Hepatocyte (in vitro differentiated cells): ENCODE results near the gene HOXD3. TPM values are rescaled to one million over a fixed set of nuclear protein-coding genes. Genes with fewer than 3 reads are reported as not detected.
A peak's percentile ranks its signal among the peaks of the same experiment; 100 is the strongest.

Source experiments
- DNase-seq: peaks from one replicate; pipeline ENCODE4 v3.0.0-alpha.2; 2016; ENCODE audit warnings: low spot score
- H2AFZ ChIP-seq: fragments of 200-600 bp; sonication (generic); 2 replicates; pipeline ENCODE4 v1.6.0; 2016; ENCODE audit warnings: antibody characterized with exemption, mild to moderate bottlenecking
- H3K27ac ChIP-seq: fragments of 200-600 bp; sonication (generic); 2 replicates; pipeline ENCODE4 v1.5.1; 2016; ENCODE audit warnings: mild to moderate bottlenecking
- H3K27me3 ChIP-seq: fragments of 200-600 bp; sonication (generic); 2 replicates; pipeline ENCODE4 v1.6.1; 2016
- H3K36me3 ChIP-seq: fragments of 200-600 bp; sonication (generic); replicated peaks from 2 replicates; pipeline ENCODE4 v1.5.1; 2016; ENCODE audit warnings: low read depth; ENCODE audit not compliant: insufficient read depth
- H3K4me1 ChIP-seq: fragments of 200-600 bp; sonication (generic); 2 replicates; pipeline ENCODE4 v1.5.1; 2016; ENCODE audit warnings: mild to moderate bottlenecking, moderate library complexity; ENCODE audit not compliant: insufficient read depth
- H3K4me2 ChIP-seq: fragments of 200-600 bp; sonication (generic); 2 replicates; pipeline ENCODE4 v1.6.0; 2016
- H3K4me3 ChIP-seq: fragments of 200-600 bp; sonication (generic); 2 replicates; pipeline ENCODE4 v1.5.1; 2016; ENCODE audit warnings: mild to moderate bottlenecking
- H3K79me2 ChIP-seq: fragments of 200-600 bp; sonication (generic); 2 replicates; pipeline ENCODE4 v1.6.0; 2017; ENCODE audit warnings: mild to moderate bottlenecking
- H3K9me2 ChIP-seq: fragments of 200-600 bp; sonication (generic); replicated peaks from 2 replicates; pipeline ENCODE4 v1.6.0; 2017; ENCODE audit warnings: mild to moderate bottlenecking; ENCODE audit not compliant: insufficient read depth
- H3K9me3 ChIP-seq: fragments of 200-600 bp; sonication (generic); 2 replicates; pipeline ENCODE4 v1.5.1; 2016; ENCODE audit warnings: low read depth, mild to moderate bottlenecking
- H4K20me1 ChIP-seq: fragments of 200-600 bp; sonication (generic); 2 replicates; pipeline ENCODE4 v1.6.0; 2016; ENCODE audit warnings: mild to moderate bottlenecking; ENCODE audit not compliant: insufficient read depth, poor library complexity, severe bottlenecking
- CTCF ChIP-seq: fragments of 200-600 bp; sonication (generic); IDR thresholded peaks from 2 replicates; pipeline ENCODE4 v1.5.1; 2016; ENCODE audit warnings: antibody characterized with exemption, mild to moderate bottlenecking; ENCODE audit not compliant: poor library complexity
- EZH2 ChIP-seq: fragments of 200-600 bp; sonication (generic); IDR thresholded peaks from 2 replicates; pipeline ENCODE4 v1.6.1; 2016; ENCODE audit warnings: antibody characterized with exemption, mild to moderate bottlenecking, borderline replicate concordance
- EZH2phosphoT487 ChIP-seq: fragments of 200-600 bp; sonication (generic); IDR thresholded peaks from one replicate; pipeline ENCODE4 v1.6.1; 2018; ENCODE audit warnings: antibody characterized with exemption, mild to moderate bottlenecking, low read depth, moderate library complexity; ENCODE audit not compliant: unreplicated experiment, severe bottlenecking
- WGBS: methylation state at CpG from one replicate; pipeline ENCODE4 v1.1.6; 2016; ENCODE audit warnings: low lambda C conversion rate; ENCODE audit errors: missing lambda C conversion rate; 5-methylcytosine and 5-hydroxymethylcytosine counted together
- polyA plus RNA-seq: library from polyadenylated mRNA; unstranded; fragments of >200 nt; fragmentation: Nextera tagmentation; extraction: Ambion mirVana; gene quantifications from 2 replicates; pipeline ENCODE4 v1.2.1, GENCODE V29; 2016
- total RNA-seq: library from RNA; depleted of rRNA; stranded (reverse); fragments of >200 nt; gene quantifications from 2 replicates; pipeline ENCODE4 v1.2.3, GENCODE V29; 2014

Gene HOXD3
- total and polyA plus RNA-seq, 2 experiments from 2014 or later, result 0.13 TPM; not detected in 1

GRCh38 chr2:176135035-176135440, 22.1 kb upstream of the HOXD3 start:
- peaks cover 4% of the 10 kb centered on the region for H3K4me1 ChIP-seq
- no peaks in the 10 kb centered on the region for H3K36me3 ChIP-seq
- no peak overlapping the region for H3K4me3 ChIP-seq
- no peaks in the 10 kb centered on the region for H3K79me2 ChIP-seq
- no peak overlapping the region for H2AFZ ChIP-seq
- no peak for DNase-seq
- no peak overlapping the region for H3K27ac ChIP-seq
- no peak for TF ChIP-seq EZH2phosphoT487
- TF ChIP-seq CTCF, result no peak
- no peak for TF ChIP-seq EZH2
- no peaks in the 10 kb centered on the region for H3K9me2 ChIP-seq
- no peaks in the 10 kb centered on the region for H4K20me1 ChIP-seq
- no peaks in the 10 kb centered on the region for H3K9me3 ChIP-seq
- H3K27me3 ChIP-seq, result peaks cover 95% of the 10 kb centered on the region
- no peak overlapping the region for H3K4me2 ChIP-seq

- no peak for TF ChIP-seq CTCF
- no peak for TF ChIP-seq EZH2phosphoT487
- TF ChIP-seq EZH2, result peak; percentile 30
- 3% methylated on average over 50 of the region's 71 CpGs for WGBS
- H3K27ac ChIP-seq, result no peak overlapping the region
- no peaks in the 10 kb centered on the region for H4K20me1 ChIP-seq
- H3K36me3 ChIP-seq, result no peaks in the 10 kb centered on the region
- peak overlapping the region; percentile 67 for H3K4me3 ChIP-seq
- H3K4me2 ChIP-seq, result peak overlapping the region; percentile 93
- peaks cover 8% of the 10 kb centered on the region for H3K4me1 ChIP-seq
- peaks cover 94% of the 10 kb centered on the region for H3K27me3 ChIP-seq
- no peaks in the 10 kb centered on the region for H3K9me3 ChIP-seq
- peak; percentile 54 for DNase-seq
- peak overlapping the region; percentile 68 for H2AFZ ChIP-seq
- H3K9me2 ChIP-seq, result no peaks in the 10 kb centered on the region
- H3K79me2 ChIP-seq, result no peaks in the 10 kb centered on the region
Observed at GRCh38 chr2:176136374-176137251, 20.5 kb upstream of the HOXD3 start.

GRCh38 chr2:176137252-176137580, 19.9 kb upstream of the HOXD3 start:
- no peak overlapping the region for H3K27ac ChIP-seq
- peak overlapping the region; percentile 67 for H3K4me3 ChIP-seq
- H3K27me3 ChIP-seq, result peaks cover 94% of the 10 kb centered on the region
- H3K36me3 ChIP-seq, result no peaks in the 10 kb centered on the region
- no peak for DNase-seq
- H3K9me3 ChIP-seq, result no peaks in the 10 kb centered on the region
- H3K9me2 ChIP-seq, result no peaks in the 10 kb centered on the region
- no peak overlapping the region for H2AFZ ChIP-seq
- H3K4me1 ChIP-seq, result peaks cover 8% of the 10 kb centered on the region
- peak overlapping the region; percentile 93 for H3K4me2 ChIP-seq
- no peaks in the 10 kb centered on the region for H3K79me2 ChIP-seq
- H4K20me1 ChIP-seq, result no peaks in the 10 kb centered on the region
- TF ChIP-seq EZH2, result no peak
- TF ChIP-seq EZH2phosphoT487, result no peak
- no peak for TF ChIP-seq CTCF
- whole genome bisulfite sequencing, result 35% methylated on average over 2 of the region's 2 CpGs
